BE2C (cell line): ENCODE data around the gene GNA14. TPM values are rescaled to one million over a fixed set of nuclear protein-coding genes. Genes with fewer than 3 reads are reported as not detected.
"Not testable (repeated sequence)": the region's sequence is repeated elsewhere in the genome, so short reads cannot be mapped to it uniquely, and the experiment has no call there.

Experiments
- DNase-seq: peaks from one replicate; pipeline ENCODE4 v3.0.0-alpha.2; 2020
- H3K27me3 ChIP-seq: fragments of 250-450 bp; sonication (Bioruptor Pico); 2 replicates; pipeline ENCODE4 v1.5.1; 2020; ENCODE audit warnings: mild to moderate bottlenecking
- H3K36me3 ChIP-seq: fragments of 250-450 bp; sonication (Bioruptor Pico); 2 replicates; pipeline ENCODE4 v1.5.1; 2020; ENCODE audit warnings: mild to moderate bottlenecking
- H3K4me1 ChIP-seq: fragments of 250-450 bp; sonication (Bioruptor Pico); 2 replicates; pipeline ENCODE4 v1.5.1; 2020
- H3K4me3 ChIP-seq: 2 replicates; pipeline ENCODE4 v1.5.1; 2011; ENCODE audit warnings: low read depth, low read length
- H3K9me3 ChIP-seq: fragments of 250-450 bp; sonication (Bioruptor Pico); 2 replicates; pipeline ENCODE4 v1.5.1; 2020
- CTCF ChIP-seq: IDR thresholded peaks from 2 replicates; pipeline ENCODE4 v1.5.1; 2012; ENCODE audit warnings: mild to moderate bottlenecking, low read depth, low read length
- polyA plus RNA-seq: library from polyadenylated mRNA; unstranded; fragments of >200 nt; gene quantifications from one replicate; pipeline ENCODE4 v1.2.1, GENCODE V29; 2012; ENCODE audit warnings: low read depth, missing spikeins; ENCODE audit not compliant: insufficient read length, insufficient read depth

GNA14 gene
- polyA plus RNA-seq: 0.29 TPM

DNA sequence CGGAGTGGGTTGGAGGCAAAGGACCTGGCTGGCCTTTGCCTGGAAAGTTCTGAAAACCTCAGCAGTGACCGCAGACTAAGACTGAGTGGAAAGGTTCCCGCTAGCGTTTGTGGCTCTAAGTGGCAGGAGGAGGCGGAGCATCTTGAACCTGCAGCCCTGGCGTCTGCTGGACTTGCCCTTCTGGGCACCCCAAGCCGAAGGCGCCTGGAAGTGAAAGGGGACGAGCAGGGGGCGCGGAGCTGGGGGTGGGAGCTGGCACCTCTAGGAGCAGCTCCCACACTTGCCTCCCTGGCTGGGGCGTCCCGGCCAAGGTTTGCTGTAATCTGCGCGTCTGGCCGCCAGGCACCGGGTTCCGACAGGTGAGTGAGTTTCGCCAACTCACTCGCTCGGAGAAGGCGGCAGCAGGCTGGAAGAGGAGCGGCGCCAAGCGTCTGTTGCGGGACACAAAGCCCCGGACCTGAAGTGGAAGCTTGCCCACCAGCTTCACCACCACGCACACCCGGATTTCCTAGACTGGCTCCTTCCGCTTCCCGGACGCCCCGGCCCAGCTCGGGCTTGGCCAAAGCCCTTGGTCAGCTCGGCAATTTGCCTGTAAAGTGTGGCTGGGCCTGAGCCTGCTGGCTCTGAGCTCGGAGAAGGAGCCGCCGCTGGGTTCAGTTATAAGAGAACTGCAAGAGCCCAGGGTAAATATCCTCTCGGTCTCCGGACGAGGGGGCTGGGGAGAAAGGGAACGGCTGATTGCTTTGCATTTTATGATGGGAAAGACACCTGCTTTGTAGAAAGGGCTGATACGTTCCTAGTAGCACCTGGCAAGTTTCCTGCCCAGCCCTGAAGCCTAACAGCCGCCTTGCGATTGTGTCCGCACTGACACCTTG is at the start of gene GNA14:
Gene GNA14, minus strand, starts transcription at position 89 of the 875 bp plus-strand sequence. CDS start 529 bp downstream, outside the sequence.
- Histone ChIP-seq H3K36me3 (no peaks in the 10 kb centered on the region), H3K4me3 (no peak within 1 kb of the TSS), H3K27me3 (no peaks in the 10 kb centered on the region), H3K9me3 (no peaks in the 10 kb centered on the region), H3K4me1 (no peaks in the 10 kb centered on the region)
- TF ChIP-seq CTCF: no peak
- no peak for DNase-seq

GRCh38 chr9:77697238-77697984 is 49.3 kb upstream of the GNA14 start:
- no peak for TF ChIP-seq CTCF
- no peak for DNase-seq
- Histone ChIP-seq H3K27me3 (no peaks in the 10 kb centered on the region), H3K9me3 (no peaks in the 10 kb centered on the region), H3K4me3 (no peak overlapping the region), H3K4me1 (no peaks in the 10 kb centered on the region), H3K36me3 (no peaks in the 10 kb centered on the region)

DNA sequence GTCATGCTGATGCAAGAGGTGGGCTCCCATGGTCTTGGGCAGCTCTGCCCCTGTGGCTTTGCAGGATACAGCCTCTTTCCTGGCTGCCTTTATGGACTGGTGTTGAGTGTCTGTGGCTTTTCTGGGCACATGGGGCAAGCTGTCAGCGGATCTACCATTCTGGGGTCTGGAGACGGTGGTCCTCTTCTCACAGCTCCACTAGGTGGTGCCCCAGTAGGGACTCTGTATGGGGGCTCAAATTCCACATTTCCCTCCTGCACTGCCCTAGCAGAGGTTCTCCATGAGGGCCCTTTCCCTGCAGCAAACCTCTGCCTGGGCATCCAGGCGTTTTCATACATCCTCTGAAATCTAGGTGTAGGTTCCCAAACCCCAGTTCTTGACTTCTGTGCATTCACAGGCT is 42.6 kb upstream of the GNA14 start:
- TF ChIP-seq CTCF: 0 out of 2 replicates have a peak, but pooled peaks have one; percentile 2
- not testable (repeated sequence) for H3K4me3 ChIP-seq, H3K36me3 ChIP-seq, H3K4me1 ChIP-seq, H3K9me3 ChIP-seq, DNase-seq, H3K27me3 ChIP-seq

GRCh38 chr9:77690119-77690518 is 42.0 kb upstream of the GNA14 start:
- not testable (repeated sequence) for H3K4me3 ChIP-seq, H3K4me1 ChIP-seq, H3K27me3 ChIP-seq, DNase-seq, H3K36me3 ChIP-seq, H3K9me3 ChIP-seq

GRCh38 chr9:77687737-77688136 is 39.6 kb upstream of the GNA14 start:
- H3K27me3 ChIP-seq, DNase-seq, H3K9me3 ChIP-seq, H3K36me3 ChIP-seq, H3K4me3 ChIP-seq, H3K4me1 ChIP-seq: not testable (repeated sequence)

DNA sequence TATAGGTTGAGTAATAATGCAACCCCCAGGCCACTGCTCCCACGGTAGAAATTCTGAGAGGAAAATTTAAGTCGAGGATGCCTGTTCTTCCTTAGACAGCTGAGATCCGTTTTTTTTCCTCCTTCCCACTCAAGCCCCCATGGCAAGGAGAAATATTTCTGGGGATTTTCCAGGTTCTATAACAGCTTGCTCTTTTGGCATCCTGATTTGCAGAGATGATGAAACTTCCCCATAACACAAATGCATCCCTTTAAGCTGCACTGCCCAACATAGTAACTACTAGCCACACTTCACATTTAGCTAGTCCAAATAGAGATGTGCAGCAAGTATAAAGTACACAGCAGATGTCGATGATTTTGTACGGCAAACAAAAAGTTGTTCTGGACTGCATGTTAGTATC is 32.5 kb upstream of the GNA14 start:
- Histone ChIP-seq H3K4me3 (no peak overlapping the region), H3K4me1 (no peaks in the 10 kb centered on the region), H3K36me3 (no peaks in the 10 kb centered on the region), H3K27me3 (no peaks in the 10 kb centered on the region), H3K9me3 (no peaks in the 10 kb centered on the region; the same call in 1 of the 2 replicates)
- DNase-seq: no peak
- TF ChIP-seq CTCF: no peak
